HG03045 (cell line): ENCODE measurements around the gene VCX.
"Not testable (repeated sequence)": the region's sequence is repeated elsewhere in the genome, so short reads cannot be mapped to it uniquely, and the experiment has no call there.

Experiments used
- ATAC-seq: cut with Tn5 transposase; IDR thresholded peaks from one replicate; pipeline ENCODE4 v1.9.1; 2021; ENCODE audit warnings: mild to moderate bottlenecking, moderate library complexity; ENCODE audit not compliant: unreplicated experiment

The VCX gene

GRCh38 chrX:7842871-7843270 lies at the start of gene VCX:
Gene VCX (plus strand): TSS chrX:7843171. CDS start chrX:7843204, 33 bp downstream.
- ATAC-seq = not testable (repeated sequence)

- no peak for ATAC-seq
These were observed 44.6 kb upstream of the VCX start for GRCh38 chrX:7798327-7798726.

GRCh38 chrX:7801711-7802110 lies 41.3 kb upstream of the VCX start:
- ATAC-seq = no peak

DNA sequence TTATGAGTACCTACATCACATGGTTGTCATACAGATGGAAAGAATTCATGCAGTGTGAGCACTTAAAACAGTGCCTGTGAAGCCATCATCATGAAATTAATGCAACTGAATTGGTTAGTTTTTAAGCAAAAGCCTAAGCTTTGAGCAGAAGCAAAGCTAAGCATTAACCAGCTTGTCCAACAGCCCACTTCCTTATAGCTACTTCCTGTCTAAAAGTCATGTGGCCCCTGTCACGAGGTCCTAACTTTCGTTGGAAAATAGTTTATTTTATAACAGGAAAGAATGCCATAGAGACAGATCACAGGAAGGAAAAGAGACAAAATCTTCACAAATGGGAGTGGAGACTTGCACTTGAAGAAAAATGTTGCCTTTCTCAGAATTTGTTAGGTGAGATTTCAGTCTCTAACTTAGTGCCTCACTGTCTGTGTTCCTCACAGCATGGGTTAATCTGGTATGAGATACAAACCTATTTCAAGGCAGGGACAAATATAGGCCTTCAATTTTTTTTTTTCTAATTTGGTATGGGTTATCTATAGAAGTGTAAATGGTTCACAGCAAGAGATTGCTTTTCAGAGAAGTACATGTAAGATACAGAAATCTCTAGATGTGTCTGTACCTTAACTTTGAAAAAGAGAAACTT lies 27.7 kb upstream of the VCX start:
- no peak for ATAC-seq

DNA sequence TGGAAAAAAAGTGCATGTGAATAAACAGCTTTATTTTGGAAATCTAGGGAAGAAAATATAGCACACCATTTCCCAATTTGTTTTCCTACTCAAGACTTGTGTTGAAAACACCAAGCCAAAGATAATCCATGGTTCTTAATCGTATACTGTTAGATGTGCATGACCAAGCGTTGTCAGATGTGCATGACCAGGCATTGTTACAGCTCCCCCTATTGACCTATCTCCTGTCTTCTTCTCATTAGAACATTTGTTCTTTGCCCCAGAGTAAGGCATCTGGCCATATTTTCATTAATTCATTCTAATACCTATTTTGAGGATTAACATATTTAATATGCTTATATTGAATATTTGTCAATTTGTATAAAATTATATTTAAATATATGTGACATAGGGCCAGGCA lies 14.4 kb upstream of the VCX start:
- no peak for ATAC-seq

- no peak for ATAC-seq
These were observed 1.7 kb upstream of the VCX start for GRCh38 chrX:7841084-7841805.

DNA sequence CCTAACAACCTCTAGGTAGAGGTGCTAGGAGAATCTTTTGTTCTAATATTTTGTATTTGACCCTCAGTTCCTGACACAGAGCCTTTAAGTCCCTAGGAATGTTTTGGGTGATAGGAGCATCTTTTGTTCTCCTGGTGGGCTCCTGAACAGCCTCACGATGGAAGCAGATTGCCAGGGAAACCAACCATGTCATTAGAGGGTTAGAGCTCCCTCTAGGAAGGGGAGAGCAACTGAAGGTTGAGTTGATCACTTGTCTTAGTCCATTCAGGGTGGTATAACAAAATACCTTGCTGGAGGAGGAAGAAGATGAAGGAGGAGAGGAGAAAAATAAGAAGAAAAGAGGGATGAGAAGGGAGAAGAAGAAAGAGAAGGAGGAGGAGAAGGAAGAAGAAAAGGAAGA lies 9.2 kb downstream of the VCX start:
- ATAC-seq = no peak

- ATAC-seq = no peak
These were observed 29.1 kb downstream of the VCX start for GRCh38 chrX:7872042-7872441.

GRCh38 chrX:7876957-7877356 lies 34.0 kb downstream of the VCX start:
- ATAC-seq = no peak

GRCh38 chrX:7889135-7889534 lies 46.2 kb downstream of the VCX start:
- no peak for ATAC-seq

DNA sequence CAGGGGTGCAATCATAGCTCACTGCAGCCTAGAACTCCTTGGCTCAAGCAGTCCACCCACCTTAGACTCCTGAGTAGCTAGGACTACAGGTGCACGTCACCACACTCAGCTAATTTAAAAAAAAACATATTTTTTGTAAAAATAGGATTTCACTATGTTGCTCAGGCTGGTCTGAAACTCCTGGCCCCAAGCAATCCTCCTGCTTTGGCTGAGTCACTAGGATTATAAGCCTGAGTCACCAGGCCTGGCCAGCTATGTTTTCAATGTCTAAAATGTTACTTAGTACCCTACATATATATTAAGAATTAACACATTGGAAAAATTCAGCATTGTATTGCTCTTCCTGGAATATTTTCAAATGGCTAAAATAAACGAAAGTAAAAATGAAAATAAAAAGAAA lies 46.7 kb downstream of the VCX start:
- ATAC-seq = no peak

DNA sequence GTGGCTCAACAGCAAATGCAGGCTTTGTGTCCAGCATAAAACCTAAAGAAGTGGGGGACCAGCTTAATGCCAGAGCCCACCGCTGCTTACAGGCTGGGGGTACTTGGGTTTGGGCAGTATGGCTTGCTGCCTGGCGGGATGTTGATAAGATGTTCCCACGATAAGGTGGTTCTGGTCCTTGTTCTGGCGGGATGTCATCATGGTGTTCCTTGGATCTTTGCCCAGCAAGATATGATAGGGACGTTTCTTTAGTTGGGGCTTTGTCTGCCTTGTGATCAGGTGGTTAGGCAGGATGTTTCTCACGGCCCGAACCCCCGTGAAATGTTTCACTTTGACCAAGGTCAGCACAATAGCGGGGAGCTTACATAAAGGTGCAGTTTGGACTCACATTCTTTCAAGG lies 49.0 kb downstream of the VCX start:
- no peak for ATAC-seq
